Upper lobe of right lung (tissue), 1 donor: ENCODE measurements around the gene MYO5A. TPM values are rescaled to one million over a fixed set of nuclear protein-coding genes. Genes with fewer than 3 reads are reported as not detected.

Source experiments
- ATAC-seq: fragments of 200-7000 bp; cut with Tn5 transposase; one replicate; pipeline ENCODE4 v1.9.1; 2020; ENCODE audit warnings: mild to moderate bottlenecking, moderate library complexity
- DNase-seq: peaks from one replicate; pipeline ENCODE4 v3.0.0-alpha.2; 2020
- H3K27ac ChIP-seq: fragments of 200-600 bp; one replicate; pipeline ENCODE4 v1.8.0; 2022
- H3K27me3 ChIP-seq: fragments of 200-600 bp; one replicate; pipeline ENCODE4 v1.8.0; 2022; ENCODE audit warnings: mild to moderate bottlenecking
- H3K36me3 ChIP-seq: fragments of 200-600 bp; one replicate; pipeline ENCODE4 v1.8.0; 2022
- H3K4me1 ChIP-seq: fragments of 200-600 bp; one replicate; pipeline ENCODE4 v1.8.0; 2022
- H3K4me3 ChIP-seq: fragments of 200-600 bp; one replicate; pipeline ENCODE4 v1.8.0; 2022; ENCODE audit warnings: mild to moderate bottlenecking
- H3K9me3 ChIP-seq: fragments of 200-600 bp; one replicate; pipeline ENCODE4 v1.8.0; 2022
- CTCF ChIP-seq: fragments of 200-600 bp; IDR thresholded peaks from one replicate; pipeline ENCODE4 v1.8.0; 2022; ENCODE audit warnings: antibody characterized with exemption
- intact Hi-C: fragments of 100-400 bp; cut with DNase I; formaldehyde crosslinking; loops from one replicate; pipeline ENCODE4 v1.11.0; 2022
- total RNA-seq: library from RNA; stranded (reverse); fragmentation: NEBNext Ultra II Directional; extraction: Animal tissue kit (Norgen Biotek cat#: 25700); gene quantifications from one replicate; pipeline ENCODE4 v1.2.1, GENCODE V29; 2021
- donor health status: DM: no; HTN: yes; CAD: no; lungs with severe emphysema.

The MYO5A gene
- total RNA-seq, 1 donor from 2014 or later = 26.0 TPM

GRCh38 chr15:52523192-52523591 lies 5.5 kb downstream of the MYO5A start:
- intact Hi-C loops = no loop called here
- no peak for TF ChIP-seq CTCF
- H3K4me3 ChIP-seq = no peak overlapping the region
- no peak for DNase-seq
- no peaks in the 10 kb centered on the region for H3K27me3 ChIP-seq
- ATAC-seq = no peak
- no peaks in the 10 kb centered on the region for H3K36me3 ChIP-seq
- peaks cover 15% of the 10 kb centered on the region for H3K4me1 ChIP-seq
- H3K9me3 ChIP-seq = no peaks in the 10 kb centered on the region
- no peak overlapping the region for H3K27ac ChIP-seq

GRCh38 chr15:52521682-52522081 lies 7.0 kb downstream of the MYO5A start:
- intact Hi-C loops = no loop called here
- ATAC-seq (no peak), DNase-seq (no peak)
- Histone ChIP-seq H3K9me3 (no peaks in the 10 kb centered on the region), H3K27me3 (no peaks in the 10 kb centered on the region), H3K4me1 (peaks cover 8% of the 10 kb centered on the region), H3K27ac (no peak overlapping the region), H3K36me3 (no peaks in the 10 kb centered on the region), H3K4me3 (no peak overlapping the region)
- no peak for TF ChIP-seq CTCF

GRCh38 chr15:52520421-52520820 lies 8.3 kb downstream of the MYO5A start:
- DNase-seq (no peak), ATAC-seq (no peak)
- intact Hi-C loops = no loop called here
- H3K27ac ChIP-seq = no peak overlapping the region
- no peaks in the 10 kb centered on the region for H3K36me3 ChIP-seq
- H3K27me3 ChIP-seq = no peaks in the 10 kb centered on the region
- no peak for TF ChIP-seq CTCF
- H3K9me3 ChIP-seq = no peaks in the 10 kb centered on the region
- peaks cover 8% of the 10 kb centered on the region for H3K4me1 ChIP-seq
- H3K4me3 ChIP-seq = no peak overlapping the region

- Histone ChIP-seq H3K36me3 (no peaks in the 10 kb centered on the region), H3K27ac (no peak overlapping the region), H3K9me3 (no peaks in the 10 kb centered on the region), H3K27me3 (no peaks in the 10 kb centered on the region), H3K4me3 (no peak overlapping the region), H3K4me1 (peaks cover 8% of the 10 kb centered on the region)
- intact Hi-C loops = no loop called here
- DNase-seq = no peak
- no peak for TF ChIP-seq CTCF
- no peak for ATAC-seq
Observed at GRCh38 chr15:52518487-52519371, 10.0 kb downstream of the MYO5A start.

- intact Hi-C loops = no loop called here
- Histone ChIP-seq H3K27ac (no peak overlapping the region), H3K4me1 (peaks cover 5% of the 10 kb centered on the region), H3K9me3 (no peaks in the 10 kb centered on the region), H3K4me3 (no peak overlapping the region), H3K36me3 (no peaks in the 10 kb centered on the region), H3K27me3 (no peaks in the 10 kb centered on the region)
- DNase-seq = no peak
- TF ChIP-seq CTCF = no peak
- no peak for ATAC-seq
Observed at GRCh38 chr15:52517014-52517413, 11.7 kb downstream of the MYO5A start.
